Activated B cell treated with CpG ODN at 0.5 μM for 24 hours (primary cell): ENCODE results near the gene SS18L1. TPM values are rescaled to one million over a fixed set of nuclear protein-coding genes. Genes with fewer than 3 reads are reported as not detected.

Experiments
- ATAC-seq: fragments of 200-7000 bp; cut with Tn5 transposase; one replicate; pipeline ENCODE4 v1.10.0; 2021; ENCODE audit warnings: low read depth, mild to moderate bottlenecking, moderate library complexity
- CTCF ChIA-PET: fragments of 350-600 bp; sonication (Branson Sonifier 250); formaldehyde crosslinking; loops from one replicate; lab custom pipeline; 2021; ENCODE audit warnings: antibody characterized with exemption; lab: Charles Lee
- POLR2A ChIA-PET: fragments of 350-600 bp; sonication (Branson Sonifier 250); formaldehyde crosslinking; loops from one replicate; lab custom pipeline; 2021; ENCODE audit warnings: antibody characterized with exemption; lab: Charles Lee
- DNase-seq: peaks from one replicate; pipeline ENCODE4 v3.0.0; 2022
- H3K27ac Mint-ChIP-seq: one replicate; pipeline ENCODE4 v1.8.0; 2020; ENCODE audit warnings: mixed read lengths
- H3K27me3 Mint-ChIP-seq: one replicate; pipeline ENCODE4 v1.8.0; 2021; ENCODE audit warnings: mixed read lengths
- H3K36me3 Mint-ChIP-seq: one replicate; pipeline ENCODE4 v1.8.0; 2021; ENCODE audit warnings: low read depth, mixed read lengths
- H3K4me1 Mint-ChIP-seq: one replicate; pipeline ENCODE4 v1.8.0; 2021; ENCODE audit warnings: mixed read lengths
- H3K4me3 Mint-ChIP-seq: one replicate; pipeline ENCODE4 v1.8.0; 2020; ENCODE audit warnings: mild to moderate bottlenecking, mixed read lengths
- H3K9me3 Mint-ChIP-seq: one replicate; pipeline ENCODE4 v1.8.0; 2020; ENCODE audit warnings: mixed read lengths
- CTCF ChIP-seq: fragments of 200-600 bp; IDR thresholded peaks from one replicate; pipeline ENCODE4 v1.8.0; 2022; ENCODE audit warnings: antibody characterized with exemption, mild to moderate bottlenecking
- intact Hi-C: fragments of 100-400 bp; cut with micrococcal nuclease; formaldehyde crosslinking; loops from one replicate; pipeline ENCODE4 v1.15.1; 2024
- total RNA-seq: library from RNA; stranded (reverse); gene quantifications from 2 replicates; pipeline ENCODE4 v1.2.3, GENCODE V29; 2022

Gene SS18L1
- total RNA-seq, 1 donor from 2014 or later = 9.0 TPM

GRCh38 chr20:62230696-62231095 lies 87.1 kb downstream of the SS18L1 start:
- CTCF ChIA-PET = no interaction called here
- POLR2A ChIA-PET = no interaction called here
- no peaks in the 10 kb centered on the region for H3K9me3 Mint-ChIP-seq
- TF ChIP-seq CTCF = no peak
- H3K27ac Mint-ChIP-seq = no peak overlapping the region
- no peak overlapping the region for H3K4me3 Mint-ChIP-seq
- DNase-seq (no peak), ATAC-seq (no peak)
- H3K27me3 Mint-ChIP-seq = peaks cover 3% of the 10 kb centered on the region
- H3K36me3 Mint-ChIP-seq = no peaks in the 10 kb centered on the region
- intact Hi-C loops = no loop called here
- no peaks in the 10 kb centered on the region for H3K4me1 Mint-ChIP-seq

- DNase-seq (no peak), ATAC-seq (no peak)
- CTCF ChIA-PET = no interaction called here
- Mint-ChIP-seq H3K36me3 (no peaks in the 10 kb centered on the region), H3K9me3 (no peaks in the 10 kb centered on the region), H3K4me3 (no peak overlapping the region), H3K27me3 (peaks cover 3% of the 10 kb centered on the region), H3K27ac (no peak overlapping the region), H3K4me1 (no peaks in the 10 kb centered on the region)
- intact Hi-C loops = no loop called here
- POLR2A ChIA-PET = no interaction called here
- no peak for TF ChIP-seq CTCF
These were observed 87.7 kb downstream of the SS18L1 start for GRCh38 chr20:62231292-62231691.

Other genes with a start within 250 kb of the SS18L1 start
- gene TAF4, start 77.9 kb upstream of the SS18L1 start, total RNA-seq = 24.9 and 26.9 TPM in 2 replicates
- gene LSM14B, start 21.3 kb upstream of the SS18L1 start, total RNA-seq = 35.4 and 36.4 TPM in 2 replicates
- gene PSMA7, start 375 bp upstream of the SS18L1 start, total RNA-seq = 241 and 260 TPM in 2 replicates
- gene MTG2, start 39.3 kb downstream of the SS18L1 start, total RNA-seq = 40.8 and 46.8 TPM in 2 replicates
- gene HRH3, start 76.5 kb downstream of the SS18L1 start, total RNA-seq = not detected in 2 replicates
- gene OSBPL2, start 94.8 kb downstream of the SS18L1 start, total RNA-seq = 40.3 and 43.0 TPM in 2 replicates
- gene ADRM1, start 159.2 kb downstream of the SS18L1 start, total RNA-seq = 97.9 and 98.0 TPM in 2 replicates
- 19.8 and 24.8 TPM in 2 replicates for gene LAMA5, start 223.5 kb downstream of the SS18L1 start, total RNA-seq
- 2,912 and 3,555 TPM in 2 replicates for gene RPS21, start 243.3 kb downstream of the SS18L1 start, total RNA-seq